Skin epidermis (tissue), 12 donors: ENCODE results near the gene GRPEL1.

Experiments used
- H3K27ac ChIP-seq, 21 experiments: fragments of 200-600 bp; sonication (generic) in 11 of 21; one replicate each; pipeline ENCODE4 v1.5.0; 2020; ENCODE audit warnings: mild to moderate bottlenecking in 3 of 21, inconsistent platforms in 2 of 21, moderate library complexity in 2 of 21
- H3K4me3 ChIP-seq, 7 experiments: fragments of 200-600 bp; sonication (generic) in 2 of 7; one replicate each; pipeline ENCODE4 v1.5.0; 2020; ENCODE audit warnings: inconsistent platforms in 2 of 7, mild to moderate bottlenecking in 2 of 7, moderate library complexity in 1 of 7

Gene GRPEL1

GRCh38 chr4:7013175-7013574 lies 54.7 kb downstream of the GRPEL1 start:
- H3K27ac ChIP-seq = no peak overlapping the region

GRCh38 chr4:7009564-7009963 lies 58.3 kb downstream of the GRPEL1 start:
- Histone ChIP-seq H3K27ac (no peak overlapping the region), H3K4me3 (no peak overlapping the region)

More at GRCh38 chr4:7013175-7013574, 54.7 kb downstream of the GRPEL1 start:
- H3K4me3 ChIP-seq = no peak overlapping the region
